ENCODE results near the gene CACNA1A. TPM values are rescaled to one million over a fixed set of nuclear protein-coding genes. Genes with fewer than 3 reads are reported as not detected.

The CACNA1A gene
- total RNA-seq, 2 donors from 2014 or later, result 0.27 to 2.3 TPM

DNA sequence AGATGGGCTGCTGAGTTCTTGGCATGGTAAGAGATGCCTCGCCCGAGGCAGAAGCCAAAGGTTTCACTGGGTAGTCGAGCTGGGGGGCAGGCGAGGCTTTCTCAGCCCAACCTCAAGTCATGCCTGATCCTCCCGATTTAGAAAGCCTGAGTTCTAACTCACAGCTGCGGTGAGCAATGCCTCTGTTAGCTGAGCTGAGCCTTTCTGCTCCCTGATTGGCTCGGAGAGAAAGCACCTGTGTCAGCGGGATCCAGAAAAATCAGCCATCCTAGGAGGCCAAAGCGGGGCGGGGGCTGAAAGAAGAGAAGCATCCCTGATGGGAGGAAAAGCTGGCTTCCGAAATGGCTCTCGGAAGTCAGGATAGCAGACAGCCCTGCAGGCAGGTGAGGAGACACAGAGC, 44.7 kb downstream of the CACNA1A start:
- Histone ChIP-seq H3K27me3 (replicated peaks; ENCODE audit: insufficient read depth) (no peaks in the 10 kb centered on the region), H3K27ac (no peak overlapping the region), H3K4me3 (no peak overlapping the region), H3K4me1 (ENCODE audit: control insufficient read depth in 1 of 2, low read depth in 2 of 2) (no peaks in the 10 kb centered on the region), H3K9me3 (no peaks in the 10 kb centered on the region), H3K36me3 (no peaks in the 10 kb centered on the region)
- ATAC-seq (ENCODE audit: insufficient number of reproducible peaks, low FRiP score, low read depth) (no peak), DNase-seq (ENCODE audit: low spot score) (no peak)
- no peak for TF ChIP-seq CTCF (IDR thresholded peaks at IDR 0.05)

- ATAC-seq (ENCODE audit: insufficient number of reproducible peaks, low FRiP score, low read depth) (no peak), DNase-seq (ENCODE audit: low spot score) (no peak)
- Histone ChIP-seq H3K9me3 (no peaks in the 10 kb centered on the region), H3K36me3 (no peaks in the 10 kb centered on the region), H3K4me1 (ENCODE audit: control insufficient read depth in 1 of 2, low read depth in 2 of 2) (no peaks in the 10 kb centered on the region), H3K27me3 (replicated peaks; ENCODE audit: insufficient read depth) (no peaks in the 10 kb centered on the region), H3K27ac (no peak overlapping the region), H3K4me3 (no peak overlapping the region)
- no peak for TF ChIP-seq CTCF (IDR thresholded peaks at IDR 0.05)
These were observed 46.2 kb downstream of the CACNA1A start for GRCh38 chr19:13460045-13460444.

- H3K4me3 ChIP-seq, result no peak overlapping the region
- no peak overlapping the region for H3K27ac ChIP-seq
- H3K27me3 ChIP-seq (replicated peaks; ENCODE audit: insufficient read depth), result no peaks in the 10 kb centered on the region
- DNase-seq (ENCODE audit: low spot score) (no peak), ATAC-seq (ENCODE audit: insufficient number of reproducible peaks, low FRiP score, low read depth) (no peak)
- H3K36me3 ChIP-seq, result no peaks in the 10 kb centered on the region
- TF ChIP-seq CTCF (IDR thresholded peaks at IDR 0.05), result no peak
- no peaks in the 10 kb centered on the region for H3K9me3 ChIP-seq
- no peaks in the 10 kb centered on the region for H3K4me1 ChIP-seq (ENCODE audit: control insufficient read depth in 1 of 2, low read depth in 2 of 2)
These were observed 46.9 kb downstream of the CACNA1A start for GRCh38 chr19:13459351-13459750.

DNA sequence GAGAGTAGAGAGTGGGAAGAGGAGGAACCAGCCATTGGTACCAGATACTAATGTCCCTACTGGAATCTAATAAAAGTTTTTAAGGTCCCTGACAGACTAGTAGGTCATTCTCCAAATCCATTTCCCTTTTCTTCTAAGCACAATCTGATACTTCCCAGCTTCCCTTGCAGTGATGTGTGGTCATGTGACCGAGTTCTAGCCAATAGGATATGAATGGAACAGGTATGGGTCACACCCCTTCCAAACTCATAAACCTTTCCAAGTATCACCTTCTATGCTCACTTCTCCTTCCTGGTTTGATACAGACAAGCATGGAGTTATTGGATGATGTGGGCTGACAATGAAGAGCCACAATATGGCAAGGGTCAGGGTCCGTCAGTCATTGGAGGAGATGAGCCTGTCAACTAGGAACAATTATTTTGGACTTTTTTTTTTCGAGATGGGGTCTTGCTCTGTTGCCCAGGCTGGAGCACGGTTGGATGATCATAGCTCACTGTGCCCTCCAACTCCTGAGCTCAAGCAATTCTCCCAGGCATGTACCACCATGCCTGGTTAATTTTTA, 54.8 kb downstream of the CACNA1A start:
- peaks cover 12% of the 10 kb centered on the region for H3K9me3 ChIP-seq
- H3K4me1 ChIP-seq (ENCODE audit: control insufficient read depth in 1 of 2, low read depth in 2 of 2), result no peaks in the 10 kb centered on the region
- DNase-seq (ENCODE audit: low spot score), result no peak
- no peak overlapping the region for H3K27ac ChIP-seq
- no peaks in the 10 kb centered on the region for H3K27me3 ChIP-seq (replicated peaks; ENCODE audit: insufficient read depth)
- no peak overlapping the region for H3K4me3 ChIP-seq
- no peaks in the 10 kb centered on the region for H3K36me3 ChIP-seq
- ATAC-seq (ENCODE audit: insufficient number of reproducible peaks, low FRiP score, low read depth), result no peak
- no peak for TF ChIP-seq CTCF (IDR thresholded peaks at IDR 0.05)

DNA sequence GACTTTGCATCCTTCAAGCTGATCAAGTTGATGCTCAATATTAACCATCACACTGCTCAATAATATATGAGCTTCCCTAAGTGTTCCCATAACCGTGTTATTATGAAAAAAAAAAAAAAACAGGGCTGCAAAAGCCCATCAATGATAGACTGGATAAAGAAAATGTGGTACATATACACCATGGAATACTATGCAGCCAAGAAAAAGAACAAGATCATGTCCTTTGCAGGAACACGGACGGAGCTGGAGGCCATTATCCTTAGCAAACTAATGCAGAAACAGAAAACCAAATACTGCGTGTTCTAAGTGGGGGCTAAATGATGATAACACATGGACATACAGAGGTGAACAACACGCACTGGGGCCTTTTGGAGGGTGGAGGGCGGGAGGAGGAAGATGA, 58.3 kb downstream of the CACNA1A start:
- no peak overlapping the region for H3K4me3 ChIP-seq
- H3K27ac ChIP-seq, result no peak overlapping the region
- H3K36me3 ChIP-seq, result no peaks in the 10 kb centered on the region
- H3K27me3 ChIP-seq (replicated peaks; ENCODE audit: insufficient read depth), result no peaks in the 10 kb centered on the region
- ATAC-seq (ENCODE audit: insufficient number of reproducible peaks, low FRiP score, low read depth) (no peak), DNase-seq (ENCODE audit: low spot score) (no peak)
- H3K9me3 ChIP-seq, result peaks cover 12% of the 10 kb centered on the region
- TF ChIP-seq CTCF (IDR thresholded peaks at IDR 0.05), result no peak
- H3K4me1 ChIP-seq (ENCODE audit: control insufficient read depth in 1 of 2, low read depth in 2 of 2), result no peaks in the 10 kb centered on the region

All from thoracic aorta (tissue), 2 donors.